Measurements from ENCODE around the gene ZNF618. TPM values are rescaled to one million over a fixed set of nuclear protein-coding genes. Genes with fewer than 3 reads are reported as not detected.

Gene ZNF618
- polyA plus RNA-seq, 1 experiment, result 8.7 TPM

DNA sequence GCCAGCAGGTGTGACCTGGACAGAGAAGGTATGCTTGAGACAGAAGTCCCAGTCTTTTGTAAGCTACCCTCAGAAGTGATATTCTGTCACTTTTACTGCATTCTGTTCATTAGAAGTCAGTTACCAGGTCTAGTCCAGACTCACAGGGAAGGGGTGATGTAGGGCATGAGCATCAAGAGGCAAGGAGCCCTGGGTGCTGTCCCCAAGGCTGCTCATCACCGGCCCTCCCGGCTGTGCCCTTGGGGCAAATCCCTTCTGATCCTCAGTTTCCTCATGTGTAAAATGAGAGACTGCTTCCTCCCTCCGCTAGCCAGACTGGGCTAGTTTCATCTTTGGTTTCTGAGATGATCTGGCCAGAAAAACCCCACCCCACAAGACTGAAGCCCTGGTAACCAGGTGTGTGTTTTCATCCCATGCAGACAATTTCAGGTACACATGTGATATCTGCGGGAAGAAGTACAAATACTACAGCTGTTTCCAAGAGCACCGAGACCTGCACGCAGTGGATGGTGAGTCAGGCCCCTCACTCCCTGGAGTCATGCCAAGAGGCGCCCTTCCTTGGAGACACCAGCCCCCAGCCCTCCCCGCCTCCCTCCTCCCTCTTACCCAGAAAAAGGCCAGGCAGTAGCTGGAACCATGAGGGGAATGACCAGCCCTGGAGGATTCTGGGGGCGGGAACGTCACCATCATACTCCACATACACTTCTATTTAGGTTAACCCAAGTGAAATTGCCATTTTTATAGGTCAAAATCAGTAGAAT, 131.0 kb downstream of the ZNF618 start:
- ChIA-PET POLR2A (no interaction called here), CTCF (no interaction called here)
- Histone ChIP-seq H3K9me3 (ENCODE audit: control insufficient read depth, insufficient read depth, low read length) (no peaks in the 10 kb centered on the region; the same call in 1 of the 2 replicates), H3K4me3 (ENCODE audit: low read depth, low read length) (no peak overlapping the region), H3K27me3 (ENCODE audit: control insufficient read depth, insufficient read depth, low read length) (no peaks in the 10 kb centered on the region), H3K27ac (ENCODE audit: low read depth, low read length) (no peak overlapping the region)
- DNase-seq (ENCODE audit: low read depth, low spot score), result no peak
- TF ChIP-seq, protein P1, sequence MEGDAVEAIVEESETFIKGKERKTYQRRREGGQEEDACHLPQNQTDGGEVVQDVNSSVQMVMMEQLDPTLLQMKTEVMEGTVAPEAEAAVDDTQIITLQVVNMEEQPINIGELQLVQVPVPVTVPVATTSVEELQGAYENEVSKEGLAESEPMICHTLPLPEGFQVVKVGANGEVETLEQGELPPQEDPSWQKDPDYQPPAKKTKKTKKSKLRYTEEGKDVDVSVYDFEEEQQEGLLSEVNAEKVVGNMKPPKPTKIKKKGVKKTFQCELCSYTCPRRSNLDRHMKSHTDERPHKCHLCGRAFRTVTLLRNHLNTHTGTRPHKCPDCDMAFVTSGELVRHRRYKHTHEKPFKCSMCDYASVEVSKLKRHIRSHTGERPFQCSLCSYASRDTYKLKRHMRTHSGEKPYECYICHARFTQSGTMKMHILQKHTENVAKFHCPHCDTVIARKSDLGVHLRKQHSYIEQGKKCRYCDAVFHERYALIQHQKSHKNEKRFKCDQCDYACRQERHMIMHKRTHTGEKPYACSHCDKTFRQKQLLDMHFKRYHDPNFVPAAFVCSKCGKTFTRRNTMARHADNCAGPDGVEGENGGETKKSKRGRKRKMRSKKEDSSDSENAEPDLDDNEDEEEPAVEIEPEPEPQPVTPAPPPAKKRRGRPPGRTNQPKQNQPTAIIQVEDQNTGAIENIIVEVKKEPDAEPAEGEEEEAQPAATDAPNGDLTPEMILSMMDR (IDR thresholded peaks at IDR 0.05; ENCODE audit: low read depth, low read length), result no peak

DNA sequence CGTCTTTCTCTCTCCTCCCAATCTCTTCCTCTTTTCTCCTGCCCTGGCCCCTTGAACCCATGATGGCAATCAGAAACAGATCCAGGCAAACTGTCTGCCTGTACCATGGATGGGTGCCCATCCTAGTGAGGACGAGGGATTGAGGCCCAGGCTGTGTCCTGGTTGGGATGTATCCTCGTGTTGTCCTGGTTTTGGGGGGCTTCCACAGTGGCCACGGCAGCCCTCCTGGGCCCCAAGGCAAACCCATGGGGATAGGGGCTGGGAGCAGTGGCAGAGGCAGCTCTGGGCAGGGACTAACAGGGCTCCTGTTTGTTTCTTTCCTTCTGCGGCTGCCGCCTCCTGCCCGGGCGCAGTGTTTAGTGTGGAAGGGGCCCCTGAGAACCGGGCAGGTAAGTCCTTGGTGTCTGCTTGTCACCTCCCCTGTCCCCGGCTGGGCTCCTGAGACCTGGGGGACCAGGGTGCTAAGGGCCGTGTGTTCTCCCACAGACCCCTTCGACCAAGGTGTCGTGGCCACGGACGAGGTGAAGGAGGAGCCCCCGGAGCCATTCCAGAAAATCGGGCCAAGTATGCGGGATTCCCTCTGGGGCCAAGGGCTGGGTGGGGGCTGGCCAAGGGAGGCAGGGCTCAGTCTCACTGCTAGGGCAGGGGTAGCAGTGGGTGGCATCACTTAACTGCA, 132.0 kb downstream of the ZNF618 start:
- Histone ChIP-seq H3K9me3 (ENCODE audit: control insufficient read depth, insufficient read depth, low read length) (no peaks in the 10 kb centered on the region), H3K27me3 (ENCODE audit: control insufficient read depth, insufficient read depth, low read length) (no peaks in the 10 kb centered on the region), H3K4me3 (ENCODE audit: low read depth, low read length) (no peak overlapping the region), H3K27ac (ENCODE audit: low read depth, low read length) (no peak overlapping the region)
- no peak for DNase-seq (ENCODE audit: low read depth, low spot score)
- TF ChIP-seq, protein P1 (IDR thresholded peaks at IDR 0.05; ENCODE audit: low read depth, low read length), result no peak
- POLR2A ChIA-PET, result no interaction called here
- CTCF ChIA-PET, result no interaction called here

DNA sequence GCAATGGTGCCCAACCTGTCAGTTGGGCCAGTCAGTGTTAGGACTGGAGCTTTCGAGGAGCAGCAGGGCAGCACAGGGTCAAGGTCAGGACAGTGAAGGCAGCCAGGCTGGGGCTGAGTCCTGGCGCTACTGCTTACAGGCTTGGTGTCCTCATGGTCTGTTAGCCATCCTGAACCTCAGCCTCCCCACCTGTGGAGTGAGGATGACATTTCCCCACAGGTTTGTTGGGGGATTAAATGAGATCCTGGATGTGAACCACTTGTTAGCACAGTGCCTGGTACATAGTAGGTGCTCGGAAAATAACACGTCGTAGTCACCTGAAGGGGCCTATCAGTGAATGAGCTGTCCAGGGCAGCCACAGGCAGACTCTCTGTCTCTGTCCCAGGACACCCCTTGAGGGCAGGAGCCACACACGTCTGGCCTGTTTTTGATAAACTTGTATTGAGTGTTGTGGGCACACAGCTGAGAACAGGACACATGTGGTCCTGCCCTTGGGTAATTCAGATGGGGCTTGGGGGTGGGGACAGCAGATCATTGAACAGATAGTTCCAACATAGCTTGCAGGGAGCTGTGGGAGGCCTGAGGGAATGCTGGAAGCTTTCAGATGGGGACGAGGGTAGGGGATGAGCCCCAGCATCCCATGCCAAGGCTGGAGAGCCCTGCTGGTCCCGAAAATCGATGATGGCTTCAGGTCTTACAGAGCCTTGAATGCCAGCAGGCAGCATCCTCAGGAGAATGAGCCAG, 132.7 kb downstream of the ZNF618 start:
- Histone ChIP-seq H3K4me3 (ENCODE audit: low read depth, low read length) (no peak overlapping the region), H3K9me3 (ENCODE audit: control insufficient read depth, insufficient read depth, low read length) (no peaks in the 10 kb centered on the region), H3K27ac (ENCODE audit: low read depth, low read length) (no peak overlapping the region), H3K27me3 (ENCODE audit: control insufficient read depth, insufficient read depth, low read length) (no peaks in the 10 kb centered on the region)
- TF ChIP-seq, protein P1 (IDR thresholded peaks at IDR 0.05; ENCODE audit: low read depth, low read length), result no peak
- ChIA-PET CTCF (no interaction called here), POLR2A (no interaction called here)
- DNase-seq (ENCODE audit: low read depth, low spot score), result no peak

DNA sequence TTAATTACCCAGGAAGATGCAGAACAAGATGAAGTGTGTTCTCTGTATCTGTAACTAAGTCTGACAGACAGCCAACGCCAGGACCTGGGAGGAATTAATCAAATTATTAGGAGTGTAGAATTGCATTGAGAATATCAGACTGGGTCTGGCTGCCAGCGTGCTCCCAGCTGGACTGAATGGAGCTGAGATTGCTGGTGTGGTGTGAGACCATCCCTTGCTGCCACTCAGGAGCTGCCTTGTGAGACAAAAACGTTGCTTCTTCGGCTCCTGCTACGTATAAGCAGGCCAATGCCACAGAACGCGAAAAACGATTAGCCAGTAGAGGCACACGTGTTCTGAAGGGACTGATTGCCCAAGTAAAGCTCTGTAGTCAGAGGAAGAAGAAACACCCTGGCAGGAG, 135.2 kb downstream of the ZNF618 start:
- TF ChIP-seq, protein P1 (IDR thresholded peaks at IDR 0.05; ENCODE audit: low read depth, low read length), result no peak
- DNase-seq (ENCODE audit: low read depth, low spot score), result no peak
- Histone ChIP-seq H3K4me3 (ENCODE audit: low read depth, low read length) (no peak overlapping the region), H3K9me3 (ENCODE audit: control insufficient read depth, insufficient read depth, low read length) (no peaks in the 10 kb centered on the region), H3K27me3 (ENCODE audit: control insufficient read depth, insufficient read depth, low read length) (no peaks in the 10 kb centered on the region), H3K27ac (ENCODE audit: low read depth, low read length) (no peak overlapping the region)
- CTCF ChIA-PET, result no interaction called here
- POLR2A ChIA-PET, result no interaction called here

DNA sequence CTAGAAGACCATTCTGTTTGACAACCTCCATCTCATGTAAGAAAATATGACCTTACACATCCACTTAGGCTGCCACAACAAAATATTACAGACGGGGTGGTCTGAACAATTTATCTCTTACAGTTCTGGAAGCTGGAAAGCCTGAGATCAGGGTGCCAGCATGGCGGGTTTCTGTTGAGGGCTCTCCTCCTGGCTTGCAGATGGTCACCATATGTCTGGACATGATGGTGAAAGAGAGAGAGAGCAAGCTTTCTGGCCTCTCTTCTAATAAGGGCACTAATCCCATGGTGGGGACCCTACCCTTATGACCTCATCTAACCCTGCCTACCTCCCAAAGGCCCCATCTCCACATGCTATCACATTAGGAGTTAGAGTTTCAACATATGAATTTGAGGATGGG, 136.0 kb downstream of the ZNF618 start:
- Histone ChIP-seq H3K27me3 (ENCODE audit: control insufficient read depth, insufficient read depth, low read length) (no peaks in the 10 kb centered on the region), H3K4me3 (ENCODE audit: low read depth, low read length) (no peak overlapping the region), H3K9me3 (ENCODE audit: control insufficient read depth, insufficient read depth, low read length) (no peaks in the 10 kb centered on the region), H3K27ac (ENCODE audit: low read depth, low read length) (no peak overlapping the region)
- no peak for DNase-seq (ENCODE audit: low read depth, low spot score)
- TF ChIP-seq, protein P1 (IDR thresholded peaks at IDR 0.05; ENCODE audit: low read depth, low read length), result no peak
- ChIA-PET POLR2A (no interaction called here), CTCF (no interaction called here)
